Measurements from ENCODE around the gene CHST8. TPM values are rescaled to one million over a fixed set of nuclear protein-coding genes. Genes with fewer than 3 reads are reported as not detected.

CHST8 gene
- total and polyA plus RNA-seq, 2 of the 13 experiments (the other 11 are each of a cell fraction or from before 2014, with no cell fraction given), result not detected

DNA sequence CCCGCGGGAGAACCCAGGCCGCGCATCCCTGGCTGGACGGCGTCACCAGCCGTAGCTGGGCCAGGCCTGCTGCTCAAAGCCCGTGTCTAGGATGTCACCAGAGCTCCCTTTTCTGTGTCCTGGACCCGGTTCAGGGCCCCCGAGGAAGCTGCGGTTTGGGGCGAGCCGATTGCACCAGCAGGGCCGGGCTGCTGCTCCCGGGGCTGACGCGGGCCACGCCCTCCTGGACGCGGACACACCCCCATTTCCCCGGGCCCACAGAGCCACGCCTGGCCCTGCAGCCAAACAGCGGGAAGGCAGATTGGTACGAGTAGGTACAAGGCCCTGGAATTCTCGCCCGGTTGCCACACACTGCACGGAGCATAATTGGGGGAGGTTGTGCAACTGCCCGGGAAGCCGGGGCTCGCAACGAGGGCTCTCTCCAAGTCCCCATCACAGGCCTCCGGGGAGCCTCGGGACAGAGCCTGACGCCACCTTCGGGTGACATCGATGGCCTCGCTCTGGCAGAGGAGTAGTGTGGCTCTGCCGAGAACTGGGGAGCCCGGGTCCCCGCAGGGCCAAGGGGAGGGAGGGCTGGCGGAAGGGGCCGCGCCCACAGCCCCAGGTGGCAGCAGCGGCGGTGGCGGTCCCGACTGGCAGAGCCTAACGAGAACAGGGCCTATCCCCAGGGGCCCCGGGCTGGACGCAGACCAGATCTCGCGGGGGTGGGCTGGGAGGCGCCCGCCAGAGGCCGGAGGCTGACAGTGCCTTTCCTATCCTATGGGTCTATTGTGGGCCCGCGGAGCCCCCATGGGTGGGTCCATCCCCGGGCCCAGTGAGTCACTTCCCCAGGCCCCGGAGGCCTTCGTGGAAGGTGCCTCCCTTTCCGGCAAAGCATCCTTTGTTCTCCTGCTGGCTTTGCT, 198.4 kb downstream of the CHST8 start (continued):
- TF ChIP-seq, protein P1, sequence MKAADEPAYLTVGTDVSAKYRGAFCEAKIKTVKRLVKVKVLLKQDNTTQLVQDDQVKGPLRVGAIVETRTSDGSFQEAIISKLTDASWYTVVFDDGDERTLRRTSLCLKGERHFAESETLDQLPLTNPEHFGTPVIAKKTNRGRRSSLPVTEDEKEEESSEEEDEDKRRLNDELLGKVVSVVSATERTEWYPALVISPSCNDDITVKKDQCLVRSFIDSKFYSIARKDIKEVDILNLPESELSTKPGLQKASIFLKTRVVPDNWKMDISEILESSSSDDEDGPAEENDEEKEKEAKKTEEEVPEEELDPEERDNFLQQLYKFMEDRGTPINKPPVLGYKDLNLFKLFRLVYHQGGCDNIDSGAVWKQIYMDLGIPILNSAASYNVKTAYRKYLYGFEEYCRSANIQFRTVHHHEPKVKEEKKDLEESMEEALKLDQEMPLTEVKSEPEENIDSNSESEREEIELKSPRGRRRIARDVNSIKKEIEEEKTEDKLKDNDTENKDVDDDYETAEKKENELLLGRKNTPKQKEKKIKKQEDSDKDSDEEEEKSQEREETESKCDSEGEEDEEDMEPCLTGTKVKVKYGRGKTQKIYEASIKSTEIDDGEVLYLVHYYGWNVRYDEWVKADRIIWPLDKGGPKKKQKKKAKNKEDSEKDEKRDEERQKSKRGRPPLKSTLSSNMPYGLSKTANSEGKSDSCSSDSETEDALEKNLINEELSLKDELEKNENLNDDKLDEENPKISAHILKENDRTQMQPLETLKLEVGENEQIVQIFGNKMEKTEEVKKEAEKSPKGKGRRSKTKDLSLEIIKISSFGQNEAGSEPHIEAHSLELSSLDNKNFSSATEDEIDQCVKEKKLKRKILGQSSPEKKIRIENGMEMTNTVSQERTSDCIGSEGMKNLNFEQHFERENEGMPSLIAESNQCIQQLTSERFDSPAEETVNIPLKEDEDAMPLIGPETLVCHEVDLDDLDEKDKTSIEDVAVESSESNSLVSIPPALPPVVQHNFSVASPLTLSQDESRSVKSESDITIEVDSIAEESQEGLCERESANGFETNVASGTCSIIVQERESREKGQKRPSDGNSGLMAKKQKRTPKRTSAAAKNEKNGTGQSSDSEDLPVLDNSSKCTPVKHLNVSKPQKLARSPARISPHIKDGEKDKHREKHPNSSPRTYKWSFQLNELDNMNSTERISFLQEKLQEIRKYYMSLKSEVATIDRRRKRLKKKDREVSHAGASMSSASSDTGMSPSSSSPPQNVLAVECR (CRISPR knock-in tag; IDR thresholded peaks at IDR 0.05; ENCODE audit: borderline replicate concordance), result no peak; the same call in 1 of the 2 replicates
- TF ChIP-seq, protein P2, sequence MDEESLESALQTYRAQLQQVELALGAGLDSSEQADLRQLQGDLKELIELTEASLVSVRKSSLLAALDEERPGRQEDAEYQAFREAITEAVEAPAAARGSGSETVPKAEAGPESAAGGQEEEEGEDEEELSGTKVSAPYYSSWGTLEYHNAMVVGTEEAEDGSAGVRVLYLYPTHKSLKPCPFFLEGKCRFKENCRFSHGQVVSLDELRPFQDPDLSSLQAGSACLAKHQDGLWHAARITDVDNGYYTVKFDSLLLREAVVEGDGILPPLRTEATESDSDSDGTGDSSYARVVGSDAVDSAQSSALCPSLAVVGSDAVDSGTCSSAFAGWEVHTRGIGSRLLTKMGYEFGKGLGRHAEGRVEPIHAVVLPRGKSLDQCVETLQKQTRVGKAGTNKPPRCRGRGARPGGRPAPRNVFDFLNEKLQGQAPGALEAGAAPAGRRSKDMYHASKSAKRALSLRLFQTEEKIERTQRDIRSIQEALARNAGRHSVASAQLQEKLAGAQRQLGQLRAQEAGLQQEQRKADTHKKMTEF (CRISPR knock-in tag; IDR thresholded peaks at IDR 0.05), result no peak
- TF ChIP-seq SRY (CRISPR knock-in tag; IDR thresholded peaks at IDR 0.05), result no peak
- no peak for TF ChIP-seq NR3C1 (CRISPR knock-in tag; IDR thresholded peaks at IDR 0.05)
- TF ChIP-seq, protein P3, sequence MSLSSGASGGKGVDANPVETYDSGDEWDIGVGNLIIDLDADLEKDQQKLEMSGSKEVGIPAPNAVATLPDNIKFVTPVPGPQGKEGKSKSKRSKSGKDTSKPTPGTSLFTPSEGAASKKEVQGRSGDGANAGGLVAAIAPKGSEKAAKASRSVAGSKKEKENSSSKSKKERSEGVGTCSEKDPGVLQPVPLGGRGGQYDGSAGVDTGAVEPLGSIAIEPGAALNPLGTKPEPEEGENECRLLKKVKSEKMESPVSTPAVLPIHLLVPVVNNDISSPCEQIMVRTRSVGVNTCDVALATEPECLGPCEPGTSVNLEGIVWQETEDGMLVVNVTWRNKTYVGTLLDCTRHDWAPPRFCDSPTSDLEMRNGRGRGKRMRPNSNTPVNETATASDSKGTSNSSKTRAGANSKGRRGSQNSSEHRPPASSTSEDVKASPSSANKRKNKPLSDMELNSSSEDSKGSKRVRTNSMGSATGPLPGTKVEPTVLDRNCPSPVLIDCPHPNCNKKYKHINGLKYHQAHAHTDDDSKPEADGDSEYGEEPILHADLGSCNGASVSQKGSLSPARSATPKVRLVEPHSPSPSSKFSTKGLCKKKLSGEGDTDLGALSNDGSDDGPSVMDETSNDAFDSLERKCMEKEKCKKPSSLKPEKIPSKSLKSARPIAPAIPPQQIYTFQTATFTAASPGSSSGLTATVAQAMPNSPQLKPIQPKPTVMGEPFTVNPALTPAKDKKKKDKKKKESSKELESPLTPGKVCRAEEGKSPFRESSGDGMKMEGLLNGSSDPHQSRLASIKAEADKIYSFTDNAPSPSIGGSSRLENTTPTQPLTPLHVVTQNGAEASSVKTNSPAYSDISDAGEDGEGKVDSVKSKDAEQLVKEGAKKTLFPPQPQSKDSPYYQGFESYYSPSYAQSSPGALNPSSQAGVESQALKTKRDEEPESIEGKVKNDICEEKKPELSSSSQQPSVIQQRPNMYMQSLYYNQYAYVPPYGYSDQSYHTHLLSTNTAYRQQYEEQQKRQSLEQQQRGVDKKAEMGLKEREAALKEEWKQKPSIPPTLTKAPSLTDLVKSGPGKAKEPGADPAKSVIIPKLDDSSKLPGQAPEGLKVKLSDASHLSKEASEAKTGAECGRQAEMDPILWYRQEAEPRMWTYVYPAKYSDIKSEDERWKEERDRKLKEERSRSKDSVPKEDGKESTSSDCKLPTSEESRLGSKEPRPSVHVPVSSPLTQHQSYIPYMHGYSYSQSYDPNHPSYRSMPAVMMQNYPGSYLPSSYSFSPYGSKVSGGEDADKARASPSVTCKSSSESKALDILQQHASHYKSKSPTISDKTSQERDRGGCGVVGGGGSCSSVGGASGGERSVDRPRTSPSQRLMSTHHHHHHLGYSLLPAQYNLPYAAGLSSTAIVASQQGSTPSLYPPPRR (CRISPR knock-in tag; IDR thresholded peaks at IDR 0.05; ENCODE audit: borderline replicate concordance), result no peak
- no peak for TF ChIP-seq ZNF33B (CRISPR knock-in tag; IDR thresholded peaks at IDR 0.05)
- no peak for TF ChIP-seq ZNF577 (CRISPR knock-in tag; IDR thresholded peaks at IDR 0.05; ENCODE audit: borderline replicate concordance, low read depth)
- TF ChIP-seq ATAD3A (CRISPR knock-in tag; IDR thresholded peaks at IDR 0.05), result no peak
- TF ChIP-seq, protein P4, sequence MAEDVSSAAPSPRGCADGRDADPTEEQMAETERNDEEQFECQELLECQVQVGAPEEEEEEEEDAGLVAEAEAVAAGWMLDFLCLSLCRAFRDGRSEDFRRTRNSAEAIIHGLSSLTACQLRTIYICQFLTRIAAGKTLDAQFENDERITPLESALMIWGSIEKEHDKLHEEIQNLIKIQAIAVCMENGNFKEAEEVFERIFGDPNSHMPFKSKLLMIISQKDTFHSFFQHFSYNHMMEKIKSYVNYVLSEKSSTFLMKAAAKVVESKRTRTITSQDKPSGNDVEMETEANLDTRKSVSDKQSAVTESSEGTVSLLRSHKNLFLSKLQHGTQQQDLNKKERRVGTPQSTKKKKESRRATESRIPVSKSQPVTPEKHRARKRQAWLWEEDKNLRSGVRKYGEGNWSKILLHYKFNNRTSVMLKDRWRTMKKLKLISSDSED (CRISPR knock-in tag; IDR thresholded peaks at IDR 0.05), result no peak
- TF ChIP-seq XBP1 (CRISPR knock-in tag; IDR thresholded peaks at IDR 0.05), result no peak
- TF ChIP-seq MAFG (CRISPR knock-in tag; IDR thresholded peaks at IDR 0.05), result no peak
- peak; percentile 51; the same call in 1 of the 2 replicates for TF ChIP-seq GABPB1 (CRISPR knock-in tag; IDR thresholded peaks at IDR 0.05)
- no peak for TF ChIP-seq NFATC3 (CRISPR knock-in tag; IDR thresholded peaks at IDR 0.05)
- TF ChIP-seq, protein P5, sequence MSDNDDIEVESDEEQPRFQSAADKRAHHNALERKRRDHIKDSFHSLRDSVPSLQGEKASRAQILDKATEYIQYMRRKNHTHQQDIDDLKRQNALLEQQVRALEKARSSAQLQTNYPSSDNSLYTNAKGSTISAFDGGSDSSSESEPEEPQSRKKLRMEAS (IDR thresholded peaks at IDR 0.05), result peak; percentile 44; the same call in 1 of the 2 replicates
- TF ChIP-seq BORCS8-MEF2B (CRISPR knock-in tag; IDR thresholded peaks at IDR 0.05), result no peak
- no peak for TF ChIP-seq MAFF (IDR thresholded peaks at IDR 0.05; ENCODE audit: low read depth, low read length)
- no peak for TF ChIP-seq ZNF547 (CRISPR knock-in tag; IDR thresholded peaks at IDR 0.05)

Data from HepG2 (cell line).